Measurements from ENCODE around the gene DPH1.

DNA sequence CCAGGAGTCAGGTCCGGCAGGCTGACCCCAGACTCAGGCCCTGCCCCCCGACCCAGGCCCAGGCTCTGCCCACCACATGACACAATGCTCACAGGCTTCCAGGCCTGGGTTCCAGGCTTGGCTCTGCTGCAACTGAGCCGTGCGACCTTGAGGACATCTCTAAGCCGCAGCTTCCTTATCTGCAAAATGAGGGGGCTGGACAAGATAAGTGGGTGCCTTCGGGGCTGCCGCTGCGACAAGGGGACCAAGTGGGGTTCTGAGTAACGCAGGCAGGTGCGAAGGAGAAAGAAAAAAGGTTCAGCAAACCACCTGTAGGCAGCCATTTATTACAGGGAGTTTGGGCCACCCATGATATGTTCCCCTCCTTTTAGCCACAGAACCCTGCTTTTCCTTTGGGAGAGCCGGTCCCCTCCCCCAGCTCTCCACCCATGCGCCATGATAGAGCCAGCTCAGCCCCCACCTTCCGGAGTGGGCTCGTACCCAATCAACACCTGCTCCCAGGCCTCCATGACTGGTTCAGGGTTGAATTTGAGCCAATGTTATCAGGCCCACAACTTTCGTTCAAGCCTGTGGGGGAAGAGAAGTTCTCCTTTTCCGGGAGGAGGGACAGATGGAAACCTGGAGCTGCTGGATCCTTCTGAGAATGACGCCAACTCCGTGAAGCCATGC, 43.0 kb upstream of the DPH1 start:
- TF ChIP-seq, protein P1, sequence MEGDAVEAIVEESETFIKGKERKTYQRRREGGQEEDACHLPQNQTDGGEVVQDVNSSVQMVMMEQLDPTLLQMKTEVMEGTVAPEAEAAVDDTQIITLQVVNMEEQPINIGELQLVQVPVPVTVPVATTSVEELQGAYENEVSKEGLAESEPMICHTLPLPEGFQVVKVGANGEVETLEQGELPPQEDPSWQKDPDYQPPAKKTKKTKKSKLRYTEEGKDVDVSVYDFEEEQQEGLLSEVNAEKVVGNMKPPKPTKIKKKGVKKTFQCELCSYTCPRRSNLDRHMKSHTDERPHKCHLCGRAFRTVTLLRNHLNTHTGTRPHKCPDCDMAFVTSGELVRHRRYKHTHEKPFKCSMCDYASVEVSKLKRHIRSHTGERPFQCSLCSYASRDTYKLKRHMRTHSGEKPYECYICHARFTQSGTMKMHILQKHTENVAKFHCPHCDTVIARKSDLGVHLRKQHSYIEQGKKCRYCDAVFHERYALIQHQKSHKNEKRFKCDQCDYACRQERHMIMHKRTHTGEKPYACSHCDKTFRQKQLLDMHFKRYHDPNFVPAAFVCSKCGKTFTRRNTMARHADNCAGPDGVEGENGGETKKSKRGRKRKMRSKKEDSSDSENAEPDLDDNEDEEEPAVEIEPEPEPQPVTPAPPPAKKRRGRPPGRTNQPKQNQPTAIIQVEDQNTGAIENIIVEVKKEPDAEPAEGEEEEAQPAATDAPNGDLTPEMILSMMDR (IDR thresholded peaks at IDR 0.05 in 4 of 5, conservative IDR thresholded peaks at IDR 0.05 in 1 of 5), result no peak
- no peak for TF ChIP-seq POLR2A (IDR thresholded peaks at IDR 0.05)
